Breast epithelium (tissue), 4 donors: ENCODE measurements around the gene TMEM271. TPM values are rescaled to one million over a fixed set of nuclear protein-coding genes. Genes with fewer than 3 reads are reported as not detected.

Experiments
- DNase-seq, 2 donors: peaks; one replicate each; pipeline ENCODE4 v3.0.0-alpha.2; 2019; ENCODE audit warnings: low spot score in 2 of 2
- H3K27ac ChIP-seq, 2 donors: fragments of 200-600 bp; sonication (generic) in 1 of 2; one replicate each; pipeline ENCODE4 v1.5.1; 2016 to 2019; ENCODE audit warnings: mild to moderate bottlenecking in 1 of 2
- H3K27me3 ChIP-seq, 2 donors: fragments of 200-600 bp; sonication (generic) in 1 of 2; one replicate each; pipeline versions ENCODE4 v1.5.1 to v1.6.0; 2017 to 2019; ENCODE audit warnings: control low read depth in 1 of 2, mild to moderate bottlenecking in 1 of 2
- H3K36me3 ChIP-seq: fragments of 200-600 bp; one replicate; pipeline ENCODE4 v1.5.1; 2019
- H3K4me1 ChIP-seq, 2 donors: fragments of 200-600 bp; sonication (generic); one replicate each; pipeline ENCODE4 v1.5.1; 2016 to 2019; ENCODE audit warnings: control low read depth in 1 of 2
- H3K4me3 ChIP-seq, 3 donors: fragments of 200-600 bp; sonication (generic); 1 replicate in 2 of 3; 2 replicates in 1 of 3; pipeline ENCODE4 v1.5.1; 2016 to 2019; ENCODE audit warnings: mild to moderate bottlenecking in 3 of 3, moderate library complexity in 2 of 3
- H3K9me3 ChIP-seq, 2 donors: fragments of 200-600 bp; sonication (generic) in 1 of 2; one replicate each; pipeline ENCODE4 v1.5.1; 2016 to 2019; ENCODE audit warnings: control low read depth in 1 of 2
- CTCF ChIP-seq, 3 donors: fragments of 450-650 bp; IDR thresholded peaks; one replicate each; pipeline ENCODE4 v1.5.1; 2016 to 2017; ENCODE audit warnings: antibody characterized with exemption in 3 of 3, mild to moderate bottlenecking in 3 of 3, moderate library complexity in 3 of 3
- POLR2A ChIP-seq: fragments of 450-650 bp; IDR thresholded peaks from one replicate; pipeline ENCODE4 v1.6.1; 2016; ENCODE audit warnings: antibody characterized with exemption, mild to moderate bottlenecking, moderate library complexity
- POLR2AphosphoS5 ChIP-seq, 3 donors: sonication (generic); formaldehyde crosslinking; IDR thresholded peaks; one replicate each; pipeline ENCODE4 v1.6.1; 2017; ENCODE audit warnings: antibody characterized with exemption in 3 of 3
- intact Hi-C: fragments of 100-400 bp; cut with DNase I; formaldehyde crosslinking; loops from one replicate; pipeline ENCODE4 v1.15.1; 2023; ENCODE audit warnings: low total_unique reads
- total RNA-seq, 3 donors: library from RNA; depleted of rRNA; stranded (reverse); fragments of >200 nt; gene quantifications; one replicate each; pipeline ENCODE4 v1.1.0, GENCODE V29; 2016

TMEM271 gene
- total RNA-seq, 3 donors from 2014 or later: not detected

GRCh38 chr4:613126-613525 is 37.0 kb upstream of the TMEM271 start:
- Histone ChIP-seq H3K9me3 (no peaks in the 10 kb centered on the region), H3K27me3 (peaks cover 0 to 9% of the 10 kb centered on the region in 2 donors), H3K27ac (no peak overlapping the region), H3K4me1 (peaks cover 0 to 5% of the 10 kb centered on the region in 2 donors), H3K4me3 (no peak overlapping the region), H3K36me3 (no peaks in the 10 kb centered on the region)
- peak in 1 of 2 donors; percentile 38 for DNase-seq
- intact Hi-C loops: no loop called here
- TF ChIP-seq POLR2A (no peak), POLR2AphosphoS5 (IDR thresholded peaks at IDR 0.05) (no peak), CTCF (IDR thresholded peaks at IDR 0.05) (no peak)

DNA sequence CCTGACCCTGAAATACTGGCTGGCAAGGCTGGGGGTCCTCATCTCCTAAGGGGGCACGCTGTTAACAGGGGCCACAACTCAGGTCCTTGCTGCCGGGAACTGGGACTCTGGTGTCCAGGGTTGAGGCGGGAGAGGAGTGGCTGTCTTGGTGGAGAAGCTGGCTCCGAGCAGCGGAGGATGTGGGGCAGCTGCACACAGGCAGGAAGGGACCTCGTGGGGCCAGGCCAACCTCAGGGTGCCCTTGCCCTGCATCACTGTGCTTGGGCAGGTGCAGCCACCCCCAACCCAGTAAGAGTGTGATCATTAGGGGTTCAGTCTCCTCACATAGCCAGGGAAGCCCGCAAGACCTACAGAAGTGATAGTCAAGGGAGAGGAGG is 36.6 kb upstream of the TMEM271 start:
- Histone ChIP-seq H3K27ac (no peak overlapping the region), H3K4me1 (peaks cover 0 to 5% of the 10 kb centered on the region in 2 donors), H3K9me3 (no peaks in the 10 kb centered on the region), H3K36me3 (no peaks in the 10 kb centered on the region), H3K27me3 (peaks cover 0 to 9% of the 10 kb centered on the region in 2 donors), H3K4me3 (no peak overlapping the region)
- peak in 1 of 2 donors; percentile 35 for DNase-seq
- TF ChIP-seq POLR2AphosphoS5 (IDR thresholded peaks at IDR 0.05) (no peak), POLR2A (no peak), CTCF (IDR thresholded peaks at IDR 0.05) (no peak)
- intact Hi-C loops: no loop called here

GRCh38 chr4:612052-612748 is 36.1 kb upstream of the TMEM271 start:
- Histone ChIP-seq H3K27ac (no peak overlapping the region), H3K4me1 (peaks cover 0 to 5% of the 10 kb centered on the region in 2 donors), H3K27me3 (peaks cover 0 to 6% of the 10 kb centered on the region in 2 donors), H3K9me3 (no peaks in the 10 kb centered on the region), H3K4me3 (no peak overlapping the region), H3K36me3 (no peaks in the 10 kb centered on the region)
- TF ChIP-seq POLR2A (no peak), CTCF (IDR thresholded peaks at IDR 0.05) (no peak), POLR2AphosphoS5 (IDR thresholded peaks at IDR 0.05) (no peak)
- peak in 1 of 2 donors; percentile 38 for DNase-seq
- intact Hi-C loops: no loop called here

DNA sequence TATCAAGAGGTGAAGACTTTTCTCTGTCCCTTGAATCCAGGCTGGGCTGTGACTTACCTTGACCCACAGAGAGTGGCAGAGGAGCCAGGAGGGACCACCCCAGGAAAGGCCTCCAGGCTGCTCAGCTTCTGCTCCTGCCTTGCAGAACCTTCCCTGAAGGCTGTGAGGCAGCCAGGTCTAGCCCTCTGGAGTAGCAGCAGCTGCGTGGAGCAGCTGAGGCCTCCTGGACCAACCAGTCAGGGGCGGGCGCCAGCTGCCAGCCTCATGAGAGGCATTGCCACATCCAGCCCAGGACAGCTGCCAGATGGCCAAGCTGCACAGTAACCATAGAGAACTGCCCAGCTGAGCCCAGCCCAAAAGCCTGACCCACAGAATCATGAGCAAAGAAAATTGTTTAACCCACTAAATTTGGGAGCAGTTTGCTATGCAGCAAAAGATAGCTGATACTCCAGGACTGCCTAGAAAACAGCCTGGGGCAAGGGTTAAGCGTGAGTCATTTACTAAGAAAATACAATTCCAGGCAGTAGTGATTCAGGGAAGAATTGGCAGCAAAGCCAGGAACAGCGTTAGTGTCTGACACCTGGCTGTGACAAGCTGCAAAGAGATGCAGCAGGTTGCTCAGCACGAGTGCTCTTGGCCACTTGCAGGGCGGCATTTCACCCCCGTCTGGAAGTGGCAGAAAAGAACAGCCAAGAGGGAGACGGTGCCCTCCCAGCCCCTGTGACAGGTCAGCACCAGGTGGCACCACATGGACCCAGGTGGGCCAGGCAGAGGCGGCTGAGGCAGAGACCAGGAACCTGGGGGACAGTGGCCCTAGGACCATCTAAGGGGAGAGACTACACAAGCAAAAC is 34.5 kb upstream of the TMEM271 start:
- Histone ChIP-seq H3K4me1 (peaks cover 0 to 5% of the 10 kb centered on the region in 2 donors), H3K27me3 (peaks cover 0 to 4% of the 10 kb centered on the region in 2 donors), H3K27ac (peak overlapping the region in 1 of 2 donors; percentile 19), H3K36me3 (no peaks in the 10 kb centered on the region), H3K4me3 (no peak overlapping the region), H3K9me3 (no peaks in the 10 kb centered on the region)
- intact Hi-C loops: no loop called here
- DNase-seq: peak in 1 of 2 donors; percentile 60
- TF ChIP-seq CTCF (IDR thresholded peaks at IDR 0.05): no peak
- TF ChIP-seq POLR2A: no peak
- no peak for TF ChIP-seq POLR2AphosphoS5 (IDR thresholded peaks at IDR 0.05)
